ENCODE data around the gene HAAO. TPM values are rescaled to one million over a fixed set of nuclear protein-coding genes. Genes with fewer than 3 reads are reported as not detected.

Gene HAAO
- total RNA-seq, 2 donors from 2014 or later, result 1.4 to 2.6 TPM

DNA sequence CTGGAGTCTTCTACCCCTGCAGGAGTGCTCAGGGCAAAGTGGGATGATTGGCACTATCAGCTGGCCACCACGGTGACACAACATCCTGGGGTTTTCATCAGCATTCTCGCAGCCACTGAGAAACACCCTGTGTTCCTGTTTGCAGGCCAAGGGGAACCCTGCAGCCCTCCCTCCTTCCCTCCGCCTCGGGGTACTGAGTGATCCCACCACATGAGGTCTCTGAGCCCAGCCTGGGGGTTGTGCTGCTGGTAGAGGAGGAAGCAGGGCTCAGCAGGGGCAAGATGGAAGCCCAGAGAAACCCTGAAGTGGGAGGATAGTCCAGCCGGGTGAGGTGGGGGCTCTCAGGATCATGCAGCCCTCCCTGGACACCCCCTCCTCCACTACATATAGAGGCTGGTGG, 28.3 kb downstream of the HAAO start, which contains the start of gene OXER1:
Gene OXER1, minus strand, starts transcription at position 40 of the 400 bp plus-strand sequence. CDS start 73 bp downstream, outside the sequence.
- no peaks in the 10 kb centered on the region for H3K9me3 ChIP-seq
- TF ChIP-seq, protein P1, sequence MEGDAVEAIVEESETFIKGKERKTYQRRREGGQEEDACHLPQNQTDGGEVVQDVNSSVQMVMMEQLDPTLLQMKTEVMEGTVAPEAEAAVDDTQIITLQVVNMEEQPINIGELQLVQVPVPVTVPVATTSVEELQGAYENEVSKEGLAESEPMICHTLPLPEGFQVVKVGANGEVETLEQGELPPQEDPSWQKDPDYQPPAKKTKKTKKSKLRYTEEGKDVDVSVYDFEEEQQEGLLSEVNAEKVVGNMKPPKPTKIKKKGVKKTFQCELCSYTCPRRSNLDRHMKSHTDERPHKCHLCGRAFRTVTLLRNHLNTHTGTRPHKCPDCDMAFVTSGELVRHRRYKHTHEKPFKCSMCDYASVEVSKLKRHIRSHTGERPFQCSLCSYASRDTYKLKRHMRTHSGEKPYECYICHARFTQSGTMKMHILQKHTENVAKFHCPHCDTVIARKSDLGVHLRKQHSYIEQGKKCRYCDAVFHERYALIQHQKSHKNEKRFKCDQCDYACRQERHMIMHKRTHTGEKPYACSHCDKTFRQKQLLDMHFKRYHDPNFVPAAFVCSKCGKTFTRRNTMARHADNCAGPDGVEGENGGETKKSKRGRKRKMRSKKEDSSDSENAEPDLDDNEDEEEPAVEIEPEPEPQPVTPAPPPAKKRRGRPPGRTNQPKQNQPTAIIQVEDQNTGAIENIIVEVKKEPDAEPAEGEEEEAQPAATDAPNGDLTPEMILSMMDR (IDR thresholded peaks at IDR 0.05), result no peak
- H3K36me3 ChIP-seq, result no peaks in the 10 kb centered on the region
- no peaks in the 10 kb centered on the region for H3K4me1 ChIP-seq
- no peak within 1 kb of the TSS for H3K27ac ChIP-seq
- no peak within 1 kb of the TSS for H3K4me3 ChIP-seq
- H3K27me3 ChIP-seq, result no peaks in the 10 kb centered on the region
- DNase-seq (ENCODE audit: low spot score), result no peak

DNA sequence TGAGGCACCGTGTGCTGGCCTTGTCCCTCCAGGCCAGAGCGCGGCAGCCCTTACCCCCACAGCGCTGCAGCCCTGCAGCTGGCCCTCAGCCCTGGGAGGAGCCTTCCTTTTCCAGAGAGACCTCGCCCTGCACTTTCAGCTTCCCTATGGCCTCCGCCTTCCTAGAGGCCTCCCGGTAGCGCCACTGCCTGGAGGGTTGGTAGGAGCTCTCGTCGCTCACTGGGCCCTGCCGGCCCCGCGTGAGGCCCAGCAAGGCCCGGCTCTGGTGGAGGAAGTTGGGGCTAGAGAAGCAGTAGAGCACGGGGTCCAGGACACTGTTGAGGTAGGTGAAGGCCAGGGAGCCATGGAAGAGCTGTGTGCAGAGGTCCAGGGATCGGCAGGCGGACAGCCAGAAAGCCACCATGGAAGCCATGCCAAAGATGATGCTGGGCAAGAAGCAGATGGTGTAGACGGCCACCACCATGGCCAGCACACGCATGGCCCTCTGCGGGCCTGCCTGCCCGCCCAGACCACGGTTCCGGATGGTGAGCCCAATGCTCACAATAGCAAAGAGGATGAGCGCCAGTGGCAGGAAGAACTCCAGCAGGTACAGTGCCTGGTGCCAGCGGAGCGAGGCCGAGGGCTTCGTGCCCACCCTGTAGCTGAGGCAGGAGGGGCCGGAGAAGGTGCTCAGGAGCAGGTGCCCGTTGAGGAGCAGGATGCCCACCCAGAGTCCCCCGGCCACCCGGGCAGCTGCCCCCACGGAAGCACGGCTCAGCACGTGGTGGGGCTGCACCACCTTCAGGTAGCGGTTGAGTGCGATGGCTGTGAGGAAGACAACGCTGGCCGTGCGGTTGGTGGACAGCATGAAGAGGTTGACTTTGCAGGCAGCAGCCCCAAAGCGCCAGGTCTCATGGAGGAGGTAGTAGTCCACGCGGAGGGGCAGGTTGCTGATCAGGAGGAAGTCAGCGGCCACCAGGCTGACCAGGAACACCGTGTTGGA, 29.3 kb downstream of the HAAO start:
- H3K4me3 ChIP-seq, result no peak overlapping the region
- no peak overlapping the region for H3K27ac ChIP-seq
- TF ChIP-seq, protein P1 (IDR thresholded peaks at IDR 0.05), result no peak
- H3K9me3 ChIP-seq, result no peaks in the 10 kb centered on the region
- H3K27me3 ChIP-seq, result no peaks in the 10 kb centered on the region
- no peaks in the 10 kb centered on the region for H3K4me1 ChIP-seq
- no peak for DNase-seq (ENCODE audit: low spot score)
- no peaks in the 10 kb centered on the region for H3K36me3 ChIP-seq

DNA sequence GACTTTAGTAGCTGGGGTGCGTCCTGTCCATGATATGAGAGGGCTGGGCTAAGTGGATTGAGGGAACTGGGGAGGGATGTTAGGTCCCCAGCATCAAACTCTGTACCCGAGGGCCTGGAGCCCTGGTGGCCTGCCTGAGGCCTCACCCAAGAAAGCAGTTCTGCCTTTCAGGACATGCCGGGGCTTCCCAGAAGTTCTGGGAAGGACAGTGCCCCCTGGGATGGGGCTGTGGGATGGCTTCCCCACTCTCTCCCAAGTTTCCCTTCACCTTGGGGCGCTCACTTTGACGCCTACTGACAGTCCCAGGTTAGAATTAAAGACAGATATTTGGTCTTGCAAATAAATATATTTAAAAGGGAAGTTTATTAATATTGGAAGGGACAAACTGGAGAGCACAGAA, 30.2 kb downstream of the HAAO start:
- no peak overlapping the region for H3K4me3 ChIP-seq
- DNase-seq (ENCODE audit: low spot score), result no peak

DNA sequence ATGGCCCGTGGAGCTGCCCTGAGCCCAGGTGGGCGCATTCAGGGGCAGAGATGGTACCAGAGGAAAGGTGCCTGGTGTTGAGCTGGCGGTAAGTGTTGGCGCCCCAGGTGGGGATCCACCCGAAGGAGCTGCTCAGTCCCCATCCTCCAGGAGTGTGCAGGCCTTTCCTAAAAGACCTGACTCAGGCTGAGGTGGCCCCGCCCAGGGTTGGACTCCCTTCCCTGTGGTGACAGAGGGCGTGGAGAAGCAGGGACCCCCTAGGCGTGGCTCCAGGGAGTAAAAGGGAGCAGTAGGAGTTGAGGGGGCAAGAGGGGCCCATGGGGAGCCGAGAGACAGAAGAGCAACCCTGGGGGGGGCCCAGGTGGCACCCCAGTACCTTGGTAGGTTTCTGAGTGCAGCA, 30.8 kb downstream of the HAAO start:
- H3K4me1 ChIP-seq, result no peaks in the 10 kb centered on the region
- H3K9me3 ChIP-seq, result no peaks in the 10 kb centered on the region
- TF ChIP-seq, protein P1 (IDR thresholded peaks at IDR 0.05), result no peak
- no peak for DNase-seq (ENCODE audit: low spot score)
- no peak overlapping the region for H3K4me3 ChIP-seq
- H3K27me3 ChIP-seq, result no peaks in the 10 kb centered on the region
- H3K27ac ChIP-seq, result no peak overlapping the region
- H3K36me3 ChIP-seq, result no peaks in the 10 kb centered on the region

More for the DNA sequence above, 30.2 kb downstream of the HAAO start:
- Histone ChIP-seq H3K36me3 (no peaks in the 10 kb centered on the region), H3K27ac (no peak overlapping the region), H3K9me3 (no peaks in the 10 kb centered on the region), H3K4me1 (no peaks in the 10 kb centered on the region), H3K27me3 (no peaks in the 10 kb centered on the region)
- TF ChIP-seq, protein P1 (IDR thresholded peaks at IDR 0.05), result no peak

DNA sequence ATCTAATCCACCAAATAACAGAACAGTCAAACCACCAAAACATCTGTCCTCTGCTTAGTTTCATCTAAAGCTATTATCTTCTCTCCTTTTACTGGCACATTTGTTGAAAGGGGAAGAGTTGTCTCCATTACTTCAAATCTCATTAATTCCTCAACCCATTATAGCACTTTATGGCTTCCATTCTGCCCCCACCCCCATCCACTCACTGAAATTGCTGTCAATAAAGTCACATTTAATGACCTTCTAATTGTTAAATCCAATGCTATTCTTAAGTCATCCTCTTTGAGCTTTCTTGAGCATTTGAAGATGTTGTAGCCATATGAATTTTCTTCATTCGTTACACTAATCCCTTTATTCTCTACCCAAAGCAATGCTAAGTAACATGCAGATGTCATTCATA, 33.6 kb downstream of the HAAO start:
- no peak overlapping the region for H3K4me3 ChIP-seq
- peaks cover 0 to 12% of the 10 kb centered on the region in 2 donors for H3K4me1 ChIP-seq
- DNase-seq (ENCODE audit: low spot score), result no peak
- H3K9me3 ChIP-seq, result no peaks in the 10 kb centered on the region
- H3K27me3 ChIP-seq, result no peaks in the 10 kb centered on the region
- H3K36me3 ChIP-seq, result no peaks in the 10 kb centered on the region
- H3K27ac ChIP-seq, result no peak overlapping the region
- TF ChIP-seq, protein P1 (IDR thresholded peaks at IDR 0.05), result no peak

All from right atrium auricular region (tissue), 2 donors.